Daoy (cell line): Measurements from ENCODE around the gene ADD2. TPM values are rescaled to one million over a fixed set of nuclear protein-coding genes. Genes with fewer than 3 reads are reported as not detected.

Source experiments
- DNase-seq: peaks from one replicate; pipeline ENCODE4 v3.0.0-alpha.2; 2015; ENCODE audit warnings: low read depth
- total RNA-seq: library from RNA; depleted of rRNA; stranded (reverse); fragments of >200 nt; shearing (Covaris generic); gene quantifications from 2 replicates; pipeline ENCODE4 v1.2.3, GENCODE V29; 2014

The ADD2 gene
- total RNA-seq, 1 experiment from 2014 or later, result 23.3 TPM

- DNase-seq, result no peak
Observed at GRCh38 chr2:70674636-70675430, 93.2 kb downstream of the ADD2 start.

- DNase-seq, result no peak
Observed at GRCh38 chr2:70673041-70673647, 94.9 kb downstream of the ADD2 start.

- DNase-seq, result no peak
Observed at GRCh38 chr2:70671092-70671675, 96.8 kb downstream of the ADD2 start.

- no peak for DNase-seq
Observed at GRCh38 chr2:70670626-70671025, 97.4 kb downstream of the ADD2 start.

GRCh38 chr2:70670202-70670601, 97.8 kb downstream of the ADD2 start:
- DNase-seq, result no peak

GRCh38 chr2:70668911-70669310, 99.1 kb downstream of the ADD2 start:
- no peak for DNase-seq

- no peak for DNase-seq
Observed at GRCh38 chr2:70668432-70668831, 99.6 kb downstream of the ADD2 start.

GRCh38 chr2:70664525-70664924, 103.5 kb downstream of the ADD2 start:
- no peak for DNase-seq

- no peak for DNase-seq
Observed at GRCh38 chr2:70663411-70663810, 104.6 kb downstream of the ADD2 start.

- DNase-seq, result no peak
Observed at GRCh38 chr2:70659551-70659950, 108.4 kb downstream of the ADD2 start.

GRCh38 chr2:70658476-70658875, 109.5 kb downstream of the ADD2 start:
- no peak for DNase-seq

- DNase-seq, result no peak
Observed at GRCh38 chr2:70657246-70657645, 110.8 kb downstream of the ADD2 start.

- no peak for DNase-seq
Observed at GRCh38 chr2:70656421-70657010, 111.5 kb downstream of the ADD2 start.

GRCh38 chr2:70655786-70656185, 112.2 kb downstream of the ADD2 start:
- DNase-seq, result no peak

GRCh38 chr2:70655211-70655610, 112.8 kb downstream of the ADD2 start:
- DNase-seq, result peak; percentile 20

GRCh38 chr2:70651727-70652126, 116.3 kb downstream of the ADD2 start:
- DNase-seq, result no peak

GRCh38 chr2:70651014-70651413, 117.0 kb downstream of the ADD2 start:
- DNase-seq, result no peak

- DNase-seq, result no peak
Observed at GRCh38 chr2:70648961-70649360, 119.0 kb downstream of the ADD2 start.

- DNase-seq, result peak; percentile 69
Observed at GRCh38 chr2:70647873-70648481, 120.0 kb downstream of the ADD2 start.

GRCh38 chr2:70646420-70646818, 121.6 kb downstream of the ADD2 start:
- DNase-seq, result no peak

GRCh38 chr2:70645733-70646419, 122.1 kb downstream of the ADD2 start:
- DNase-seq, result peak; percentile 17

- DNase-seq, result peak; percentile 41
Observed at GRCh38 chr2:70643715-70644114, 124.3 kb downstream of the ADD2 start.
